ENCODE data around the gene UGT1A3.

DNA sequence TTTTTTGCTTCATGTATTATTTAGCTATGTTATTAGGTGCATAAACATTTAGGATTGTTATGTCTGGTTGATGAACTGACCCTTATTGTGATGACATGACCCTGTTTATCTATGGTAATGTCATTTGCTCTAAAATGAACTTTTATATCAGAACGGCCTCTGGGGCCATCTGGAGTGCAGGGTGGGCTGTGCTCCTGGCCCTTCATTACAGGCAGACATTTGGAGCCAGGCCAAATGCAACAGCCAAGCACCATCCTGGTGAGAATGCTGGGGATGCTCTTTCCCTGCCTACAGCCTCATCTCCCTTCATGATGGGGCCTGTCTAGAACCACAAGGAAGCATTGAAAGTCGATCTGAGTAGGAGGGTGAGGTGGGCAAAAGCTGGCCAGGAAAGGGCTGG, 87.5 kb downstream of the UGT1A3 start:
- TF ChIP-seq, protein P1, sequence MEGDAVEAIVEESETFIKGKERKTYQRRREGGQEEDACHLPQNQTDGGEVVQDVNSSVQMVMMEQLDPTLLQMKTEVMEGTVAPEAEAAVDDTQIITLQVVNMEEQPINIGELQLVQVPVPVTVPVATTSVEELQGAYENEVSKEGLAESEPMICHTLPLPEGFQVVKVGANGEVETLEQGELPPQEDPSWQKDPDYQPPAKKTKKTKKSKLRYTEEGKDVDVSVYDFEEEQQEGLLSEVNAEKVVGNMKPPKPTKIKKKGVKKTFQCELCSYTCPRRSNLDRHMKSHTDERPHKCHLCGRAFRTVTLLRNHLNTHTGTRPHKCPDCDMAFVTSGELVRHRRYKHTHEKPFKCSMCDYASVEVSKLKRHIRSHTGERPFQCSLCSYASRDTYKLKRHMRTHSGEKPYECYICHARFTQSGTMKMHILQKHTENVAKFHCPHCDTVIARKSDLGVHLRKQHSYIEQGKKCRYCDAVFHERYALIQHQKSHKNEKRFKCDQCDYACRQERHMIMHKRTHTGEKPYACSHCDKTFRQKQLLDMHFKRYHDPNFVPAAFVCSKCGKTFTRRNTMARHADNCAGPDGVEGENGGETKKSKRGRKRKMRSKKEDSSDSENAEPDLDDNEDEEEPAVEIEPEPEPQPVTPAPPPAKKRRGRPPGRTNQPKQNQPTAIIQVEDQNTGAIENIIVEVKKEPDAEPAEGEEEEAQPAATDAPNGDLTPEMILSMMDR (IDR thresholded peaks at IDR 0.05), result no peak
- no peak for TF ChIP-seq EP300 (IDR thresholded peaks at IDR 0.05)
